HL-60 (cell line): Measurements from ENCODE around the gene AIFM3.

Experiments used
- DNase-seq, 2 experiments: peaks; one replicate each; pipeline ENCODE4 v3.0.0-alpha.2; 2010 to 2020; ENCODE audit warnings: low read depth in 1 of 2, low spot score in 1 of 2
- H3K27ac ChIP-seq: fragments of 250-450 bp; sonication (Bioruptor Pico); replicated peaks from 2 replicates; pipeline ENCODE4 v1.5.1; 2020; ENCODE audit warnings: mild to moderate bottlenecking, moderate library complexity
- H3K27me3 ChIP-seq: fragments of 250-450 bp; sonication (Bioruptor Pico); 2 replicates; pipeline ENCODE4 v1.5.1; 2021; ENCODE audit warnings: mild to moderate bottlenecking, moderate library complexity; ENCODE audit not compliant: insufficient read depth, poor library complexity, severe bottlenecking
- H3K4me3 ChIP-seq: replicated peaks from 2 replicates; pipeline ENCODE4 v1.5.1; 2011; ENCODE audit warnings: mild to moderate bottlenecking, control low read depth, low read length; ENCODE audit not compliant: insufficient read depth
- CTCF ChIP-seq: IDR thresholded peaks from one replicate; pipeline ENCODE4 v1.5.1; 2011; ENCODE audit warnings: low read length, control low read depth, inconsistent platforms; ENCODE audit not compliant: insufficient read depth
- GABPA ChIP-seq: IDR thresholded peaks from 2 replicates; pipeline ENCODE4 v1.6.1; 2012; ENCODE audit warnings: low read depth
- POLR2AphosphoS5 ChIP-seq: IDR thresholded peaks from 2 replicates; pipeline ENCODE4 v1.6.1; 2012; ENCODE audit warnings: low read depth
- SPI1 ChIP-seq: IDR thresholded peaks from 2 replicates; pipeline ENCODE4 v1.6.1; 2012; ENCODE audit warnings: low read depth, mild to moderate bottlenecking, borderline replicate concordance
- TF ChIP-seq, protein P1 (sequence below): IDR thresholded peaks from 2 replicates; pipeline ENCODE4 v1.6.1; 2012; ENCODE audit warnings: low read depth; ENCODE audit not compliant: insufficient replicate concordance

The AIFM3 gene

GRCh38 chr22:20948450-20948849 is 18.6 kb upstream of the AIFM3 start:
- Histone ChIP-seq H3K4me3 (no peak overlapping the region), H3K27ac (no peak overlapping the region), H3K27me3 (no peaks in the 10 kb centered on the region)
- no peak for DNase-seq
- TF ChIP-seq, protein P1, sequence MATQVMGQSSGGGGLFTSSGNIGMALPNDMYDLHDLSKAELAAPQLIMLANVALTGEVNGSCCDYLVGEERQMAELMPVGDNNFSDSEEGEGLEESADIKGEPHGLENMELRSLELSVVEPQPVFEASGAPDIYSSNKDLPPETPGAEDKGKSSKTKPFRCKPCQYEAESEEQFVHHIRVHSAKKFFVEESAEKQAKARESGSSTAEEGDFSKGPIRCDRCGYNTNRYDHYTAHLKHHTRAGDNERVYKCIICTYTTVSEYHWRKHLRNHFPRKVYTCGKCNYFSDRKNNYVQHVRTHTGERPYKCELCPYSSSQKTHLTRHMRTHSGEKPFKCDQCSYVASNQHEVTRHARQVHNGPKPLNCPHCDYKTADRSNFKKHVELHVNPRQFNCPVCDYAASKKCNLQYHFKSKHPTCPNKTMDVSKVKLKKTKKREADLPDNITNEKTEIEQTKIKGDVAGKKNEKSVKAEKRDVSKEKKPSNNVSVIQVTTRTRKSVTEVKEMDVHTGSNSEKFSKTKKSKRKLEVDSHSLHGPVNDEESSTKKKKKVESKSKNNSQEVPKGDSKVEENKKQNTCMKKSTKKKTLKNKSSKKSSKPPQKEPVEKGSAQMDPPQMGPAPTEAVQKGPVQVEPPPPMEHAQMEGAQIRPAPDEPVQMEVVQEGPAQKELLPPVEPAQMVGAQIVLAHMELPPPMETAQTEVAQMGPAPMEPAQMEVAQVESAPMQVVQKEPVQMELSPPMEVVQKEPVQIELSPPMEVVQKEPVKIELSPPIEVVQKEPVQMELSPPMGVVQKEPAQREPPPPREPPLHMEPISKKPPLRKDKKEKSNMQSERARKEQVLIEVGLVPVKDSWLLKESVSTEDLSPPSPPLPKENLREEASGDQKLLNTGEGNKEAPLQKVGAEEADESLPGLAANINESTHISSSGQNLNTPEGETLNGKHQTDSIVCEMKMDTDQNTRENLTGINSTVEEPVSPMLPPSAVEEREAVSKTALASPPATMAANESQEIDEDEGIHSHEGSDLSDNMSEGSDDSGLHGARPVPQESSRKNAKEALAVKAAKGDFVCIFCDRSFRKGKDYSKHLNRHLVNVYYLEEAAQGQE, result no peak
- TF ChIP-seq CTCF (no peak), GABPA (no peak), POLR2AphosphoS5 (no peak), SPI1 (no peak)

DNA sequence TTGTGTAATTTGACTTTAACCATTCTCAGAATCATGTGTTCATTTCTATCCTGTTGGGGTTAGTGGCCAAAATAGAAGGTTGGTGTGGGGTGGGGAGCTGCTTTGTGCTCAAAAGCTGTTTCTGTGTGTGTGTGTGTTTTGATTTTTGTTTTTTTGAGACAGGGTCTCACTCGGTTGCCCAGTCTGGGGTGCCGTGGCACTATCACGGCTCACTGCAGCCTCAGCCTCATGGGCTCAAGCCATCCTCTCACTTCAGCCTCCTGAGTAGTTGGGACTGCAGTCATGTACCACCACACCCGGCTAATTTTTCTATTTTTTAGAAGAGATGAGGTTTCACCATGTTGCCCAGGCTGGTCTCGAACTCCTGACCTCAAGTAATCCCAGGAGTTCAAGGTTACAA is 18.1 kb upstream of the AIFM3 start:
- no peak for DNase-seq
- TF ChIP-seq SPI1 (no peak), CTCF (no peak), POLR2AphosphoS5 (no peak), GABPA (no peak)
- TF ChIP-seq, protein P1, result no peak
- Histone ChIP-seq H3K4me3 (no peak overlapping the region), H3K27ac (no peak overlapping the region), H3K27me3 (no peaks in the 10 kb centered on the region)

DNA sequence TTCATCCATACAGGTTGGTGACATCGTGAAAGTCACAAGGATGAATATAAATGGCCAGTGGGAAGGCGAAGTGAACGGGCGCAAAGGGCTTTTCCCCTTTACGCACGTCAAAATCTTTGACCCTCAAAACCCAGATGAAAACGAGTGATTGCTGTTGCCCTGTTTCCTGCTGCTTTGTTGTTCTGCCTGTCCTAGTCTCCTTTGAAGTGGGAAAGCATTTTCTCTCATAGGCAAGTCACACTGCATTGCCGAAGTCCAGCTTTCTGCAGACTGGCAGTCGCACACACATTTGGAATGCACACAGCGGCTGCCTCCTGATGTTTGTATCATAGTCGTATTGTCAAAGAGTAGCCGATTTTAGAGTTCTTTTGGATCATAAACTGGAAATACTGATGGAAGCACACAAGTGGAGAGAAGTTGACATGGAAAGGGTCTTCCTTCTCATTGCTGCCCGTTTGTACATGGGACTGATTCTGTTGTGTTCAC is 17.3 kb upstream of the AIFM3 start:
- TF ChIP-seq CTCF (no peak), SPI1 (no peak), GABPA (no peak), POLR2AphosphoS5 (no peak)
- TF ChIP-seq, protein P1, result no peak
- Histone ChIP-seq H3K27me3 (no peaks in the 10 kb centered on the region), H3K27ac (no peak overlapping the region), H3K4me3 (no peak overlapping the region)
- no peak for DNase-seq
